ENCODE data around the gene KRAS.

KRAS gene

DNA sequence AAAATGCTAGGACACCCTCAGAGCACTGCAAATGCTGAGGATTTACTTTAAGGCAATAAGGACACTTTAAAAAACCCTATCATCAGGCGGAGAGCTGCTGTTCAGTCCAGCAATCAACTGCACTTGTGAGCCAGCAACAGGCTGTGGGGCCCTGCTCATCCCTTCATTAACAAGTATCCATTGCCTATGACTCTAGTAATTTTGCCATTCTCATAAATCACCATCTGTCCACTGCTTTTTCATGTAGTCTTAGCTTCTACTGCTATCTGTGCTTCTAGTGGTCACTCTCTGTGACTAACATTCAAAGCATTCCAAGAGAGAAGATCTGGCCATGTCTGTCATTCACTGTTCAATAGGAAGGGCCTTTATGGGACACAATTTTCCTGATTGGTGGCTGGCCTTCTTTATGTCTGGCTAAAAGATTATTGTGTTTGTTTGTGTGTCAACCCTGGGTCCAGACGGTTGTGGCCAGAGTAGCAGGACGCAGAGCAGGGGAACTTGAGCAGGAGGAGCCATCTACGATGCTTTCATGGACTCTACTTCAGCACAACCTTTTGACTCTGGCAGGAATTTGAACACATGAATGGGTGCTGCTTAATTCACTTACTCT lies 3.6 kb upstream of the KRAS start:
- no peak for DNase-seq

DNA sequence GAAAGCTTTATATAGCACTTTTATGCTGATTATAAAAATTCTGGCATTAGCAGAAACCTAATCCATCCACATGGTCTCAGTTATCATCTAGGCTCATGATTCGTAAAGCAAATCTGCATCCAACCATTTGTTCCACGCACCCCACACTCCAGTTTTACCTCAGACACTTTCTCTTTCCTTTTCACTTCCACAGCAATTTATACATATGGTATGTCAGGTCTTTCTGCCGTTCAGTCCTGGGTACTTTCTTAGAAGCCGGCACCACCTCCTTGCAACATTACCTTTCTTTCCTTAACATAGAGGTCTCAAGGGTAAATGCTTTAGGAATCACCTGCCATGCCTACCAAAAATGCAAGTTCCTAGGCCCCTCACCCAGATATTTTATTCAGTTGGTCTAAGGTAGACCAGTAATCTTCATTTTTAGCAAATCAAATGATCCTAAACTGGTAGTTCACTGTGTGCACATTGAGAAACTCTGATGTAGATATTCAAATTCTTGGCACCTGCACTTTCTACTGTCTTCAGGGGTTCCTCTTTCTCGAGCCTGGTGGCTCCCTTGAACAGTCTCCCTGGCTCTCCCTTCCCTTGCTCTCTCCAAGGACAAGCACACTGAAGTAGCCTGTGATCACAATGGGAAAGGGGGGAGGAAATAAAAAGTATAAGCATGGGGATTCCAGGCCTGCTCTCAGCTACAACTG lies 2.8 kb upstream of the KRAS start:
- DNase-seq: no peak

DNA sequence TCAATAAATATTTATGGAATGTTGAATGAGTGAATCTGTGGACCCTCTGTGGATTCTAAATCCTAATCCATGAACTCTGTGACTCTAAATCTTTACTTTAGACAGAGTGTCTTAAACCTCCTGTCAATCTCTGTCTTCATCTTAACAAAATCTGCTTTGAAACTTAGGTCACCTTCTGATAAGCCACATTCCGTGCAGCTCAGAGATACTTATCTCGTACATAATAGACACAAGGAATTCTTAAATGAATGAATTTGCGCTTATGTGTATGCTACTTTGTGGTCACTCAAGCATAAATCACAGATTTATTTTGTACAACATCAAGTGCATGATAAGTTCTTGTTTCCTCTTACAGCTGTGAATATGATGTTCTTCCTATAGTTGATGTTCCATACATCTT lies 2.2 kb upstream of the KRAS start:
- DNase-seq: no peak

DNA sequence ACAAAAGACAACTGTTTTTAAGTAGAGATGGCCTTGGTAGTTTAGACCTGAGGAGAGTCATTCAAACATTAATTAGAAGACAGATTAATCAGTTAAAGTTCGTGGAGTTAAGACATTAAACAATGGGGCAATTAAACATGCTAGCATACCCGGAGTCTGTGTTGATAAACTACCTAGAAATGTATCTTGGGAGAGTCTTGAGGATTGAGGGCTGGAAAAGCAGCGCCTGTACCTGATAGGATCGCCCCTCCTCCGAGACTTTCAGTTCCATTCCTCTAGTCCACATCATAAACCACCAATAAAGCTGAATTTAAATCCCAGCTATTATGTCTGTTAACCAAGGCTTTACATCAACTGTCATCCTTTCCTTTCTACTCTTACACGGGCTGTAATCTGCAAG lies 1.0 kb upstream of the KRAS start:
- DNase-seq: no peak

DNA sequence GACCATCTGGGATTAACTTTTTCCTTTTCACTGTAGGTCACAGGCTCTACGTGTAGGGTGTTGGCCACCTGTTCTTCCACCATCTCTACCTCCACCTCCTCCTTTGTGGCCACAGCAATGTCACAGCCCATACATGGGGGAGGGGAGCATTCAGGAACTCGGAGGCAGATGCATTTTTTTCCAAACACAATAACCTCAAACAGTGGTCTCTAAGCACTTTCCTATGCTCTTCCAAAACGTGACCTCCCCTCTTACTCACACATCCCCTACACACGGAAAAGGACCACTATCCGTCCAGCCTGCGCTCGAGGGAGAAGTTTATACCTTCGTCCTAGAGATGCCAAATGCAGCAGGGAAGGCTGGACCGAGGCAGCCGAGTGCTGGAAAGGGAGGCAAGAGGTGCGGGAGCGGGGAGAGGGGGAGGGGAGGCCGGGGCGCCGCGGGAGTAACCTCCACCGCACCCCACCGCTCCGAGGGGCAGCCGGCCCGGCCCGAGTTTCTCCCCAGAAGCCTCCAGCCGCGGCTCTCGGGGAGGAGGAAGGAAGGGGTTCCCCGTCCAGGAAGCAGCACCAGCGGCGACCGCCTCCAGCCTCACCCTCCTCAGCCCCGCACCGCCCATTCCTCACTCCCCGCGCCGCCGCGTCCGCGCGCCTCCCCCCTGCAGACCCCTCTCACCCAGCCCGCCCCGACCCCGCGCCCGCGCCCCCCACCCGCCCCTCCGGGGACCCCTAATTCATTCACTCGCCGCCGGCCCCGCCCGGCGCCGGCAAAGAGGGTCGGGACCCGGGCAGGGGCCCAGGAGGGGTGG lies 594 bp downstream of the KRAS start:
- peak; percentile 60 for DNase-seq

DNA sequence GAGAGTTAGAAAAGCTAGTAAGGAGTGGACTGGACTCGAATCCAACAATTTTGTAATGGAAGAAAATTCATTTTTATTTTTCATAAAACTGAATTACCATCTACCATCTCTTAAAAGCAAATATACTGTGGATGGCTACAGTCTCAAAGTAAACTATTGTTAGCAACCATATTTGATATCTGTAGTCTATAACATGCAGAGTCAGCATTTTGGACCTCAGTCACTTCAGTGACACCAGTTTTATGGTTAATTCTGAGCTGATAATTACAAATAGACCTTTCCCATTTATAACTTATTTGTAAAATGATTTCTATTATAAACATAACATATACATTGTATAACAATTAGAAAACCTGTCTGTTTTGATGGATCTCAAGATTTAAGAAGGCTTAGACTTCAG lies 2.0 kb downstream of the KRAS start:
- no peak for DNase-seq

DNA sequence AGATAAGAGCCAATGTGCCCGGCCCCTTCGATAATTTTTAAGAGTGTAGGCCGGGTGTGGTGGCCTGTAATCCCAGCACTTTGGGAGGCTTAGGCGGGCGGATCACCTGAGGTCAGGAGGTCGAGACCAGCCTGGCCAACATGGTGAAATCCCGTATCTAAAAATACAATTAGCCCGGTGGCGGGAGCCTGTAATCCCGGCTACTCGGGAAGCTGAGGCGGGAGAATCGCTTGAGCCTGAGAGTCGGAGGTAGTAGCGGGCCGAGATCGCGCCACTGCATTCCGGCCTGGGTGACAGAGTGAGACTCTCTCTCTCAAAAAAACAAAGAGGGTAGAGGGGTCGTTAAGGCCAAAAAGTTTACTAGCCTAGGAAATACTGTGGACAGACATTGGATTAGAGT lies 2.6 kb downstream of the KRAS start:
- DNase-seq: no peak

DNA sequence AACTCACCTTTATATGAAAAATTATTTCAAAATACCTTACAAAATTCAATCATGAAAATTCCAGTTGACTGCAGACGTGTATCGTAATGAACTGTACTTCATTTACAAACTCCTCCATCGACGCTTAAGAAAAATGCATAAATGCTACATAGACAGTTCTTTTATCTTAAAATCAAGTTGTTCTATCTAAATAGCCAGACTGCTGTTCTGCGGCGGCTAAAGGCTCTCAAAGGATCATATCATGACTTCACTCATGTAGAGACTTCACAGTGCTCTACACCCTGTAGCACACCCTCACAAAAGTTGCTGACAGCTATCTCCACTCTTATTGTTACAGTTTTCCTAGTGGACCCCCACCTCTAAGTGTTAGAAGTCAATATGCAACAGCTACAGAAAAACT lies 5.2 kb downstream of the KRAS start:
- DNase-seq: no peak

DNA sequence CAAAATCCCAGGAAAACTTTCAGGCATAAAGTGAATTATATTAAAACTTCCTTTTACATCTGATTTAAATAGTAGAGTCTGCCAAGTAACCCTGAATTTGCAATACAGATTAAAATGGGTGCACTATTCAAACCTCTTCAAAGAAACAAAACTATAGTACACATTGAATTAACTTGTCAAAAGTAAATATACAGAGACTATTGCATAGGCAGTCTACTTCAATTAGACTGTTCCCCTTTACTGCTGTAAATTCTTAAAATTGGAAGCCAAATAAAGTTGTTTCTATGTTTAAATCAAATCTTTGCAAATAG lies 7.1 kb downstream of the KRAS start:
- no peak for DNase-seq

DNA sequence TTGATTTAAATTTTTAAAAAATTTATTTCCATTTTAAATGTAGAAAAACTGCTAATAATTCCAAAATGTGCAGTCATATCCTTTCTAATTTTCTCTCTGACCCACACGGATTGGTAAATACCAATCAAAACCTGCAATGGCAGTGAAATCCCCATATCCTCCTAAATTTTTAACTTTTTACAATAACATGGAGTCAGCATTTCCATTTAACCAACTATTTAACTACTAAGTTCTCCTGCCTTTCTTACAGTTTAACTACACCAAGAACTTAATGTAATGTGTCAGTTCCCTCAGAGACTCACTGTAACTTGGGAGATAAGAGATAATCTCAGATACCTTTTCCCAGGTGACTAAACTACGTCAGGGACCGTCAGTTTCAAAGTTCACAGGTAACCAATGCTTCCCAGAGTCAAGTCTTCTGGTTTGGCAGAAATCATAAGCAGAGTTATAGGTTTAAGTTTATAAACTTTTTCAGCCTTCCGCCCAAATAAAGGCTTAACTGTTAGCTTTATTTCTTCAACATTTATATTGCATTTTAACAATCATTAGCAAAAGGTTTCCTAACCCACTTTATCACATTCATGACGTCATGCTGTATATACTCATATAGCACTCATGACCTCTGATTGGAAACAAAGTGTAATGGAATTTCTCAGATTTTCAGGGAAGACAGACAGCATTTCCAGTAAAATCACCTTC lies 7.6 kb downstream of the KRAS start:
- no peak for DNase-seq

DNA sequence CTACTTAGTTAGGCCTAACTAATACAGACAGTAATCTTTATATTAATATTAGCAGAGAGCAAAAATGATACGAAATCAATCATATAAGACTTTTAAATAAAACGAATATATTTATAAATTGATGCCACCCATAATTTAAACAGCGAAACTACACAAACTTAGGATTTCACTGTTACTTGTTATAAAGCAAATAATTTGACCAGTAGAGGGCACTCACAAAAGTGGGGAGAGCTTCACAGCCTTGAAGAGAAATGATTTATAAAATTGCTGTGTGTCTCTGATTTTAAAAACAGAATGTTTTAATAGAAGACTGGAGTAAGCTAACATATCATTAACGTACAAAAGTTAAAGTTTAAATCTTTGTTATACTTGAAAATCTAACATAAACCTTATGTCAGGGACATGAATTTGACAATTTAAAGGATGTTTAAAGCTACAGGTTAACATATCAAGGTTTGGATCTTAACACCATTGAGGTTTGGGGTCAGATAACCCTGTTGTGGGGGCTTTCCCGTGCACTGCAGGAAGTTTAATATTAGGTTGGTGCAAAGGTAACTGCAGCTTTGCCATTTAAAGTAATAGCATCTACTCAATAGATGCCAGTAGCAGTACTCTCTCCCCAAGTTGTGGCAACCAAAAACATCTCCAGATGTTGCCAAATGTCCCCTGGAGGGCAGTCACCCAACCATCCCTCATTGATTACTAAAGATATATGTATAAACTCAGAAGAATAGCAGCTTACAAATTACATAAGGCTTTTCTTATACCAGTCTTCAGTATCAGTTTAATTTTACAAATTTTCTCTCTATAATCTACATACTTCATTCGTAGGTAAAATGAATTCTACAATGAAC lies 9.3 kb downstream of the KRAS start:
- DNase-seq: peak; percentile 75

DNA sequence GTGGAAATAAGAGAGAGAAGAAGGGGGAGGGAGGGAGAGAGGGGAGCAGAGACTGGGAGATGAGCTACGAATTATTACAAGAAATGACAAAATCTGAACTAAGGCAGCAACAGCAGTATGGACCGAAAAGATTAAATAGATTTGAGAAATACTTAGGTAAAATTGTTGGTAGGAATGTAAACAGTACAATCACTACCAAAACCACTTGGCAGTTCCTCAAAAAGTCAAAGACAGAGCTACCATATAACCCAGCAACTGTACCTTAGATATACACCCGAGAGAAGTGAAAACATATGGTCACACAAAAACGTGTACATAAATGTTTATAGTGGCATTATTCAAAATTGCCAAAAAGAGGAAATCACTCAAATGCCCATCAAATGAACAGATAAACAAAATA lies 14.1 kb downstream of the KRAS start:
- DNase-seq: no peak

DNA sequence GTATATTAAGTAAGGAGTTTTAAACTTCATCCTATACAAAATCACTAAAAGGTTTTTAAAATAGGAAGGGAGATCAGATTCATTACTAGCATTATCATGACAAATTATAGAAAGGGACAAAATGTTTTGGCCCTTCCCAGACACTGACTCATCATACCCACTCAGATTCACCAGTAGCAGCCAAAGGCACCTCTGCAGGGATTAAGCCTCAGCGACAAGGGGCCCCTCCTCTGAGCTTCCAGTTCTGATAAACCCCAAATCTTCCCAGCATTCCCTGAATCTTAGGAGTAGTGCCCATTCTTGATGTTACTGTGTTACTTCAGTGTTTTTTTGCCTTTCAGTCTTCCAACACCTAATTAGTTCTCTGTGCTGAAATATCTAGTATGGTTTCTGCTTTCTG lies 14.5 kb downstream of the KRAS start:
- no peak for DNase-seq

DNA sequence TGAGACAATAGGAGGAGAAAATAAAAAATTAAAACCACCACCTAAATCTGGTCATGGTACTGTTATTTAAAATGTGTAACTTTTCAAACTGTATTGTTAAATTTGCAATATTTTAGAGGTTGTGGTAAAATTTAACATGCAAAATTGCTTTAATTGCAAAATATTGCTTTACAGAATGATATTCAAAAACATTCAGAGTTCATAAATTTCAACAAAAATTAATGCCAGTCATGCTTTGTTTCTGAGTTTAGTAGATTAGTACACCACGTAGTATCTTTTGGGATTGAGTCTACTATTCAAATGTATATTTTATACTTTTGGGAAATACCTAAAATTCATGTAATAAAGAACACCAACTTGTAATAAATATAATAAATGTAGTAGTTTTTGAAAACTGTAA lies 37.4 kb downstream of the KRAS start:
- no peak for DNase-seq

DNA sequence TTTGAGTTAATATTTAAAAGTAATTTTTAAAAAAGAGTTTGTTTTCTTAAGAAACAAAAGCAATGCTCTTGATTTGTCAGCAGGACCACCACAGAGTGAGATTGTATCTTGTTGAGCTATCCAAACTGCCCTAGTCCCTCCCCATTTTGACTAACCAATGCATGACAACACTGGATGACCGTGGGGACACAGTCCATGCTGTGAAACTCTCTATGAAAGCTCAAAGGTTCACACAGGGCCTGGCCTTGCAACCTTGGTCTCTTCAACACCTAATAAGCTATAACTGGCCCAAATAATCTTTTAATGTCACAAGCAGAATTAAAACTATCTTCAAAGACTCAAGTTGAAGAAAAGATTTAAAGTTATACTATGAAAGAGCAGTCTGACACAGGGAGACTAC lies 42.2 kb downstream of the KRAS start:
- no peak for DNase-seq

DNA sequence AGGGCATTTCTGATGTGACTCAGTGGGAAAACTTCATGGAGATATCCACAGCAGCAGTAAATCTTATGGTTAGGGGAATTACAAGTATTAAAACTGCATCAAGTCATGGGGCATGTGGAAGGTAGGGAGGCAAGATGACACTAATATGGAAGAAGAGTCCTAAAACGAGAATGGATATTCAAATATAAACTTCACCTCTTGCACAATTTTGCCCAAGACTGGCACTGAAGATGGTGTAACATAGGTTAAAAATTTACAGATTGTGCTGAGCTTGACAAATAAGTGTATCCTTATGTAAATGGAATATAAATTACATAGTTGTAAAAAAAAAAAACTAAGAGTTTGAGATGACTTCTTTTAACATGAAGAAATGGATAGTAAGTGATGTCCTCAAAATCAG lies 42.9 kb downstream of the KRAS start:
- DNase-seq: no peak

DNA sequence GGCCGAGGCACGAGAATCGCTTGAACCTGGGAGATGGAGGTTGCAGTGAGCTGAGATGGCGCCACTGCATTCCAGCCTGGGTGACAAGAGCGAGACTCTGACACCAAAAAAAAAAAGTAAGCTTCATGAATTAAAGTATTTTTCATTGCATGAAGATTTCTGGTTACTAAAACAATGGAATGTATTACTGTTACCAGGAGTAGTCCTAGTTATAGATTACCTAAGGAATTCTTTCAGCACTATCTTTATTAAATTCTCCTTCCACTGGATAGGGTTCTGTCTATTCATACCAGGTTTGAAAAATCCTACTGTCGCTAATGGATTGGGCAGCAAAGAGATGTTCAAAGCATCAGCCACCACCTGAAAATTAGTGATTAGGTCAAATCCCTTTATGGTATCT lies 43.3 kb downstream of the KRAS start:
- DNase-seq: no peak

DNA sequence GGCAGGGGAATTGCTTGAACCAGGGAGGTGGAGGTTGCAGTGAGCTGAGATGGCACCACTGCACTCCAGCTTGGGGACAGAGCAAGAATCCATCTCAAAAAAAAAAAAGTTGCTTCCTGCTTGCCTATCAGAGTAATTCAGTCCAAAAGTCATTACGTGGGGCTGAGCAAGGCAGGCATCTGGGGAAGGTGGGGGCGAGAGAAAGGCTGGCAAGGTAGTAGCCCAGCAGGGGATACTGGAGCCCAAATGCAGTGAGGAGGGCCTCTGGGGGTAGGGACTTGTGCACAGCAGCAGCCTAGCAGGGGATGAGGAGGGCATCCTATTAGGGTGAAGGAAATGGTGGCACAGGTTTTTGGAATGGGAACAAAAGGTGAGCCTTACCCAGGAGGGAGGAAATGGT lies 48.6 kb downstream of the KRAS start:
- DNase-seq: no peak

DNA sequence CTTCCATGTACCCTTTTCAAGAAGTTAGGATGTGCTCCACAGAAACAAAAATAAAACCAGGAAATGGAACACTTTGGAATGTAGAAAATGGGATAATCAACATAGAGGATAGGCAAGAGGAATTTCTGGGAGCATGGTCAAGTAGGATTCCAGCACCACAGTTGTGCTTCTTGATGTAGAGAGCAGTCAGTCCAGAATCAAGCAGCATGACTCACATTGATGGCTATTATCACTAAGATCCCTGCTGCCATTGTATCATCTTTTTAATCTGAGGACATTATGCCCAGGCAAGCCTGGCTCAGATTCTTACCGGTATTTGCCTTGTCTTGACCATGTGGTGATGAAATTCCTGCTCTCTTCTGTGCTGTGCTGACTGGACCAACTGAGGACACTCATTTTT lies 50.0 kb downstream of the KRAS start:
- DNase-seq: no peak

DNA sequence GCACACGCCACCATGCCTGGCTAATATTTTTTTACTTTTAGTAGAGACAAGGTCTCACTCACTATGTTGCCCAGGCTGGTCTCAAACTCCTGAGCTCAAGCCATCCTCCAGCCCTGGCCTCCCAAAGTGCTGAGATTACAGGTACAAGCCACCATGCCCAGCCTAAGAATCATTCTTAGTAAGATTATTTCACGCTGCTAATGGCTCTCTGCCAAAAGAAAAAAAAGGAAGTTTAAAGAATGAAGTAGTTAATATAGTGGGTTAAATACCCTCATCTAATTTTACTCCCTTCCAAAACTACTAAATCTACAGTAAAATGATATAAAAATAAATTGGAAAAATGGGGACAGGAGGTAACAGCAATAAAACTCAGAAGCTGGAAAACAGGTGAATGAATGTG lies 53.1 kb downstream of the KRAS start:
- no peak for DNase-seq

DNA sequence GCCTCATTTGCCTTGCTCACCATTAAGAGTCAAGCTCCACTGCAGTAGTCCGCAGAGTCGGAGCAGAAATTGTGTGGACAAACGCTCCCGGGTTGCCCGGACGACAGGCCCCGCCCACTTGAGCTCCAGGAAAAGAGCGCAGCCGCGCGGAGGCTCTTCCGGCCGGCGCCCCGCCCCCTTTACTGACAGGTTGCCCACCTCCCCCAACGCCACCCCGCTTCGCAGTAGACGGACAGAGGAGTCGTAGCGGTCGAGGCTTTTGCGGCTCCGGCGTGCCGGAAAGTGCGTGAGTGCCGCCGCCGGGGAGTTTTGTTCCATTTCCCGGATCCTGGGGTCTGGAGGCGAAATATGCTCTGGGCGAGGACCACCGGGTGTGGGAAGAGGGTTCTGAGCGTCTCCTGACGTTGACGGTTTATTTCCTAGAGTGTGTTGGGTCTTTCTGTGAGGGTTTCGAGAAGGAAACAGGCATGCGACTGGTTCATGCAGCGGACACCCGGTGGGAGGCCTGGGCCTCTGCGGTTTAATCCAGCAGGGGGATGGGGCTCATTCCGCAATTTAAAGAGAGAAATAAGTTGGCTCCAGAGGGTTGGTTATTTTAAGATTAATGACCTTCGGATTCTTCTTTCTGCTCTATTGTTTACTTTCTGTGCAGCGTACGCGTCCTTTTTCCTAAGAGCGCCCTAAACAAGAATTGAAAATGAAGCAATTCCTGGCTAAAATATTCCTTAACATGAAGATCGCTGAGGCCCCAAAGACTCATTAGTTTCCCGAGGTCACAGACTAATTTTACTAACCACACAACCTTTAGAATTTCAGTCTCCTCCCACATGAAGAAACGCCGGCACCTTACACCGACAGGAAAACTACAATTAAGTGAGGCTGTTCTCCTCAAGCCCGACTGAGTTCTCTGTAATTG lies 55.4 kb downstream of the KRAS start, which contains the start of the genes DNAI7 and ETFRF1:
DNAI7 (minus strand) TSS at position 105 of the 916 bp plus-strand sequence; CDS start at position 23, 82 bp downstream.
ETFRF1 (plus strand) TSS at position 182 of the 916 bp plus-strand sequence. CDS start 8,720 bp downstream, outside the sequence.
- DNase-seq: peak; percentile 98

DNA sequence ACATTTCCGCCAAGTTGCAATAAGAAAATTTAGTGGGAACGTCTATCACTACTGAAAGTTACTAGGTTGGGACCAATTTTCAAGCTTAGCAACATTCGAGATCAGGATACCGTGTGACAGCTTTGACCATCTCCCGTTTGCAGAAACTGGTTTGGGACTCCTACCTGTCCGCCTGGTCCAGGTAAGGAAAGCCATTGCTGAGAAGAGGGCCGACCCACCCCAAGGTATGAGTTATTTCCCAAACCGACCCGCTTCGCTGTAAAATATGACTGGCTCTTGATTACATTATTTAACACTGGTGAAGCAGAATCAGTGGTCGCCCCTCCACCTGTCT lies 56.0 kb downstream of the KRAS start:
- DNase-seq: no peak
